Hematopoietic multipotent progenitor cell (in vitro differentiated cells): ENCODE measurements around the gene BRD3. TPM values are rescaled to one million over a fixed set of nuclear protein-coding genes. Genes with fewer than 3 reads are reported as not detected.
A peak's percentile ranks its signal among the peaks of the same experiment; 100 is the strongest.

Experiments used
- DNase-seq, 3 donors: peaks; one replicate each; pipeline ENCODE4 v3.0.0-alpha.2; 2011 to 2015; ENCODE audit warnings: low read depth in 2 of 3, low spot score in 2 of 3
- total RNA-seq: library from RNA; depleted of rRNA; stranded (reverse); fragments of >200 nt; gene quantifications from one replicate; pipeline ENCODE4 v1.2.3, GENCODE V29; 2012

BRD3 gene
- total RNA-seq, 1 donor = 24.0 TPM

GRCh38 chr9:134066913-134067851 lies 644 bp downstream of the BRD3 start:
- DNase-seq = peak in 2 of 3 donors; percentile 65 to 68

- peak in 1 of 3 donors; percentile 11 for DNase-seq
Measured at GRCh38 chr9:134066526-134066912, 1.3 kb downstream of the BRD3 start.

- DNase-seq = peak in 2 of 3 donors; percentile 56 to 62
Measured at GRCh38 chr9:134065612-134066419, 2.0 kb downstream of the BRD3 start.

GRCh38 chr9:134064711-134065110 lies 3.1 kb downstream of the BRD3 start:
- no peak for DNase-seq

- DNase-seq = no peak
Measured at GRCh38 chr9:134063571-134064450, 4.0 kb downstream of the BRD3 start.

- DNase-seq = no peak
Measured at GRCh38 chr9:134063088-134063570, 4.7 kb downstream of the BRD3 start.

- DNase-seq = no peak
Measured at GRCh38 chr9:134062461-134063087, 5.3 kb downstream of the BRD3 start.

GRCh38 chr9:134061688-134062371 lies 6.0 kb downstream of the BRD3 start:
- no peak for DNase-seq

- no peak for DNase-seq
Measured at GRCh38 chr9:134061019-134061687, 6.7 kb downstream of the BRD3 start.

- DNase-seq = no peak
Measured at GRCh38 chr9:134060546-134060945, 7.3 kb downstream of the BRD3 start.

GRCh38 chr9:134059661-134060395 lies 8.0 kb downstream of the BRD3 start:
- DNase-seq = peak in 2 of 3 donors; percentile 66 to 70

- DNase-seq = no peak
Measured at GRCh38 chr9:134059188-134059641, 8.6 kb downstream of the BRD3 start.

GRCh38 chr9:134058716-134059115 lies 9.1 kb downstream of the BRD3 start:
- DNase-seq = no peak

- DNase-seq = no peak
Measured at GRCh38 chr9:134057751-134058701, 9.8 kb downstream of the BRD3 start.

GRCh38 chr9:134057307-134057657 lies 10.5 kb downstream of the BRD3 start:
- DNase-seq = no peak

GRCh38 chr9:134056483-134057306 lies 11.1 kb downstream of the BRD3 start:
- DNase-seq = no peak
